ENCODE results near the gene SLC25A45. TPM values are rescaled to one million over a fixed set of nuclear protein-coding genes. Genes with fewer than 3 reads are reported as not detected.

The SLC25A45 gene
- total and polyA plus RNA-seq, 11 donors: 3.8 to 11.6 (median 6.6) TPM

DNA sequence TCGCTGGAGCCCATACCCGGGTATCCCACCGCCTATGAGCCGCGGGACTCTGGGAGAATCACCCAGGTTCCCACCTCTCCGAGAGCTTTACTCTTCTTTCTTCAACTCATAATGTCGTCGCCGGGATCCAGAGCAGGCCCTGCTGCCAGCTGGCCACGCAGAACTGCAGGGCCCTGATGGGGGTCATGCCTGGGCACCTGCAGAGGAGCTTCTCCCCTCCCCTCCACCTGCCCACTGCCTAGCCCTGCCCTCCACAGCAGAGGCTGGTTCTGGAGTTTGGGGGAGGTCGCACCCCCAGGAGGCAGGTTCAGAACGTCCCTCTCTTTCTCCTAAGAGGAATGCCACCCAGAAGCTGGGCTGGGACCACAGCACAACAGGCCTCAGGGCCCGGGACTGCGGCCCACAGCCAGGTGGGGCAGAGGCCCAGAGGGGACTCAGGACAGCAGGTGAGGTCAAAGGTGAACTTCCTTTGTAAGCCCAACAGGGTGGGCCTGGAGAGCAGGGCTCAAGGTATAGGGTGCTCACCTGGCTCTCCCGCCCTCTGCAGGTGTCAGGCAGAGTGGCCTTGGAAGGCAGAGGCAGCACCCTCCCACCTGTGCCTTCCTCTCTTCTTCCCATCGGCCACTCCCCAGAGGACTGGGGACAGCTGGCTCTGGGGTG is 1.9 kb downstream of the SLC25A45 start:
- Histone ChIP-seq H3K9me3 (no peaks in the 10 kb centered on the region), H3K4me1 (peaks cover 12 to 61% (median 38%) of the 10 kb centered on the region in 12 donors), H3K36me3 (no peaks in the 10 kb centered on the region), H3K4me3 (no peak overlapping the region), H3K27me3 (no peaks in the 10 kb centered on the region), H3K27ac (peak overlapping the region in 10 of 12 donors; percentile 3 to 99 (median 95))
- no peak for TF ChIP-seq CTCF (IDR thresholded peaks at IDR 0.05)
- TF ChIP-seq POLR2A (IDR thresholded peaks at IDR 0.05): no peak
- intact Hi-C loops (cut with DNase I): loop anchor here in 6 of 10 donors (5.0 kb wide), 4 partner anchors 37 to 132 kb away; no protein-coding TSS in a partner anchor
- 89 to 94% (median 92%) methylated on average over 15 to 16 of the region's 16 CpGs for WGBS, 4 donors
- DNase-seq (peak in 1 of 5 donors; percentile 25), ATAC-seq (no peak)

- Histone ChIP-seq H3K27me3 (no peaks in the 10 kb centered on the region), H3K4me3 (no peak overlapping the region), H3K4me1 (peaks cover 8 to 54% (median 38%) of the 10 kb centered on the region in 12 donors), H3K36me3 (no peaks in the 10 kb centered on the region), H3K9me3 (no peaks in the 10 kb centered on the region), H3K27ac (peak overlapping the region in 1 of 12 donors; percentile 94)
- DNase-seq (peak in 1 of 5 donors; percentile 30), ATAC-seq (no peak)
- 87 to 93% (median 92%) methylated on average over 12 to 13 of the region's 13 CpGs for WGBS, 4 donors
- intact Hi-C loops (cut with DNase I): loop anchor here in 8 of 10 donors (5.0 to 10.0 kb wide), 6 partner anchors 37 to 215 kb away; partner anchors contain the start of gene KCNK7 (in 1 of the 8)
- no peak for TF ChIP-seq CTCF (IDR thresholded peaks at IDR 0.05)
- TF ChIP-seq POLR2A (IDR thresholded peaks at IDR 0.05): no peak
Measured at GRCh38 chr11:65379698-65380459, 2.6 kb downstream of the SLC25A45 start.

DNA sequence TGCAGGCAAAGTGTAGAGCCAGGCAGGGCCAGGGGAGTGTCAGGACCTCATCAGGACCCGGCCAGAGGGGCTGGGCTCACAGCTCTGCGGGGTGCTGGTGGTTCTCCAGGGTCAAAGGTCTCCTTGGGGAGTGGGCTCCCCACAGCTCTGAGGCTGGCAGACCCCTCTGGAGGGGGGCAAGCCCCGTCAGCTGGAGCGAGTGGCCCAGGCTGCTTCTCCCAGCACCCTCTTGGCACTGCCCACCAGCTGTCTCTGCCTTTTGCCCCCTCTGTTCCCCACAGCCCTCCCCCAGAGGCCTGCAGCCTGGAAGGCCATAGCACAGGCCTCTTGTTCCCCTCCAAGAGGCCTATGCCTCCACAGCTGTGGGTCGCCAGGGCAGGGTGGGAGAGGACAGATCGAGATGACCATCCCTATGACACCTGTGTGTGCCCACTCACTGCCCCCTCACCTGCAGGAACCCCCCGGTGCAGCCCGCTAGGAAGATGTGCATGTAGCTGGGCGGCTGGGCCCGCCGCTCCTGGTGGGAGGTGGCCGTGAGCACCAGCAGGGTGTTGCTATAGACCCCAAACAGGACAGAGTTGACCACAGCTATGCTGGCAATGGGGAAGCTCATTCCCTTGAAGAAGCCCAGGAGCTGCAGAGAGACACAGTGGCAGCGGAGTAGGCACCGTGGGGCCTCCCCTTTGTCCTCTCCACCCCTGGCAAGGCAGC is 3.4 kb downstream of the SLC25A45 start:
- TF ChIP-seq POLR2A (IDR thresholded peaks at IDR 0.05) (no peak), CTCF (IDR thresholded peaks at IDR 0.05) (no peak)
- Histone ChIP-seq H3K27ac (no peak overlapping the region), H3K9me3 (no peaks in the 10 kb centered on the region), H3K4me3 (no peak overlapping the region), H3K4me1 (peaks cover 7 to 46% (median 32%) of the 10 kb centered on the region in 12 donors), H3K27me3 (no peaks in the 10 kb centered on the region), H3K36me3 (no peaks in the 10 kb centered on the region)
- DNase-seq (peak in 1 of 5 donors; percentile 23), ATAC-seq (no peak)
- intact Hi-C loops (cut with DNase I): loop anchor here in 5 of 10 donors (5.0 to 10.0 kb wide), 4 partner anchors 88 to 216 kb away; partner anchors contain the start of gene KCNK7 (in 1 of the 5)
- 92 to 99% (median 95%) methylated on average over 10 to 14 of the region's 14 CpGs for WGBS, 4 donors

Measured in heart left ventricle (tissue), 16 donors.